ENCODE measurements around the gene ARHGEF11.

- no peak for TF ChIP-seq EP300 (IDR thresholded peaks at IDR 0.05)
- no peak for TF ChIP-seq POLR2A (IDR thresholded peaks at IDR 0.05)
These were observed 132.4 kb downstream of the ARHGEF11 start for GRCh38 chr1:156912861-156913808.

Data from upper lobe of left lung (tissue), 4 donors.